ENCODE measurements around the gene NADK2.
"Not testable (repeated sequence)": the region's sequence is repeated elsewhere in the genome, so short reads cannot be mapped to it uniquely, and the experiment has no call there.

Gene NADK2

DNA sequence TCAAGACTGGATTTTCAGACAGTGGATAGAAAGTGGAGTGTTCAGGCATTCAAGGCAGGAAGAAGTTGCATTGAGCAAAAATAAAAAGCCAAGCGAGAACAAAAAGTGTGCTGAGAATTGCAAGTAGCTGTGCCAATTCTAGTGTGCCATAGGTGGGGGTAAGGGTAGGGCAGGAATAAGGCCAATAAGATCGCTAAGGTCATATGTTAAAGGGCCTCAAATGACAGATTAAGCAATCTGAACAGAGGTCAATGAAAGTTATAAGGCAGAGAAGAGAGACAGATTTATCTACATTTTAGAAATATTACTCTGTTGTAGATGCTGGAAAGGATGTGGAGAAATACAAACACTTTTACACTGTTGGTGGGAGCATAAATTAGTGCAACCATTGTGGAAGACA lies 36.4 kb downstream of the NADK2 start:
- no peak for DNase-seq

- no peak for DNase-seq
Observed at GRCh38 chr5:36202521-36202961, 39.2 kb downstream of the NADK2 start.

- DNase-seq: no peak
Observed at GRCh38 chr5:36200513-36200912, 41.2 kb downstream of the NADK2 start.

- DNase-seq: no peak
Observed at GRCh38 chr5:36199620-36200019, 42.1 kb downstream of the NADK2 start.

DNA sequence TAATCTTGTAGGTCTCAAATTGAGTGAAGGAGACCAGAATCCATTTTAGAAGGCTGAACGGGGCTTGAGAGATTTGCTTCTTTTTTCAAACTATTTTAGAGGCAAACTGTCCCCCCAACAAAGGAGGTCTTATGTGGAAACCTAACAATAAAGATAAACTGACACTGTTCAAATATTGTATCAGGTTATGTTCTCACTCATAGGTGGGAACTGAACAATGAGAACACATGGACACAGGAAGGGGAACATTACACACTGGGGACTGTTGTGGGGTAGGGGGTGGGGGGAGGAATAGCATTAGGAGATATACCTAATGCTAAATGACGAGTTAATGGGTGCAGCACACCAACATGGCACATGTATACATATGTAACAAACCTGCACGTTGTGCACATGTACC lies 42.9 kb downstream of the NADK2 start:
- not testable (repeated sequence) for DNase-seq

DNA sequence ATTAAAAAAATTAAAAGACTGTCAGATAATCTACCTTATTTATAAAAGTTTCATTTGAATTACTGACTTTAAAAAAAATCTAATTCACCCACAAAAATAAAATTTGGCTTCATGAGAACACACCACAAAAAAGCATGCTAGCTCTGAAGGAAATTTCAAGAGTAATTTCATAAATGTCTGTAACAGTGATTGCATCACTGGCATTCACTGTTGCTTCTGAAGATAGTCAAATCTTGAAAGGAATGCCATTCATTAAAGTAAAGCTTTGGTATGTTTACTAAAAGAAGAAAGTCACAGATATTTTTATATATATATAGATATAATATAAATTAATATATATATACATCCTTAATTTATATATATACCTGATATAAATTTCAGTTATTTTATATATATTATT lies 43.4 kb downstream of the NADK2 start:
- DNase-seq: no peak

DNA sequence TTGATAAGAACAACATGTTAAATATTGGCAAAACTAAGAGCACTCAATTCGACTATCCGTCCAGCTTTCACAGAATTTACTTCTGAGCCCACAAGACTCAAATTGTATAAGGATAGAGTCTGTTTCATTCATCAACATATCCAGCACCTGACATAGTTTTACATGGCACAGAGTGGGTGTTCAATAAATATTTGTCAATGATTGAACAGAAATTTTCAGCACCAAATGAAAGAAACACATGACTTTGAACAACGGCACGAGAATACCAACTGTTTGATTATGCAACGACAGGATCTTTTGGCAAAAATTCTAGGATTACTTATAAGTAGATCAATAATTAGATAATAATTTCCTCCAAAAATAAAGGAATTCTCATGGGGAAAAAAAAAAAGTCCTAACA lies 48.0 kb downstream of the NADK2 start:
- no peak for DNase-seq

GRCh38 chr5:36184408-36184807 lies 57.3 kb downstream of the NADK2 start:
- DNase-seq: not testable (repeated sequence)

GRCh38 chr5:36181774-36182173 lies 60.0 kb downstream of the NADK2 start:
- DNase-seq: no peak

DNA sequence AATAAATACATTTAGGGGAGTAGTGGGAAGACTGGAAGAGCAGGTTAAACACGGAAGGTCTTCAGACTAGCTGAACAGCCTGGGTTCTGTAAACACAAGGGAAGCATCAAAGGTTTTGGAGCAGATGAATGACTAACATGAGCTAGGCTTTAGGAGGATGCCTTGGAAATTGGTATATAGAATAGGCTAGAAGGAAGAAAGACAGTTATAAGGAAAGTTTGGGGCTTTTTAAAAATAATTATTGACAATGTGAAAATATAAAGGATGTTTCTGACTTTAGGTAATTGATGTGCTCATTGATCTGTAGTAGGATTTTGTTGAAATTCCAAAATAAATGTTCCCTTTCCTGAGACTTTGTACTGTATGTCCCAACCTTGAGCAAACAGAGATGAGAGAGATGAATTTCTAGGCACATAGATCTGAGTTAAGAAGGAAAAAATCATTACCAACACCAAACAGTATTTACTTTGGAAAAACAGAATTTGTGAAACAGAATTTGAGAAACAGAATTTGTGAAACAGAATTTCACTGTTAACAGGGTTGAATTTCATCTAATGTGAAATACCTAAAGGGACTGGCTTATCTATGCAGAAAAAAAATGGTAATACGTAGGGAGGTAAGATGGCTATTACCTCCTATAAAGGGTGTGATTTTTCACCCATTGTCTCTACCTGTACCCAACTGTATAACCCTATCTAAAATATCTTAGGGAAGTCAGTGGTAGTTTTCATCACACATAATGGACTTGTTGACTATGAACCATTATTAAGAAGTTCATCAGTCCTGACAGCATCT lies 61.0 kb downstream of the NADK2 start:
- no peak for DNase-seq

GRCh38 chr5:36179950-36180349 lies 61.8 kb downstream of the NADK2 start:
- no peak for DNase-seq

DNA sequence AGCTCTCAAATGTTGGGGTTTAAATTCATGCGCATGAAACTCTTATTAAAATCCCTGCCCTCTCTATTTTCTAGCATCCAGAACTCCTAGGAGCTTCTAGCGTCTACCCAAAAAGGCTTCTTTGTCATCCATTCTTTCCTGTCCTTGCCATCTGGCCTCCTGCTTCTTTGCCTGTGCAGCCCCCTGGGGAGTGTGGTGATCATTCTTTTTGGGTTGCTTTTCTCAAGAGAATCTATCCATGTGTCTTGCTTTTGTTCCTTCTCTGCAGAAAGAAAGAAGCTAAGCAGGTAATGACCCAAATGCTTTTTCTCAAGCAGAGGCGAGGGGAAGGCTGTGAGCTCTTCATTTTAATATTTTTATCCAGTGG lies 63.2 kb downstream of the NADK2 start:
- no peak for DNase-seq

DNA sequence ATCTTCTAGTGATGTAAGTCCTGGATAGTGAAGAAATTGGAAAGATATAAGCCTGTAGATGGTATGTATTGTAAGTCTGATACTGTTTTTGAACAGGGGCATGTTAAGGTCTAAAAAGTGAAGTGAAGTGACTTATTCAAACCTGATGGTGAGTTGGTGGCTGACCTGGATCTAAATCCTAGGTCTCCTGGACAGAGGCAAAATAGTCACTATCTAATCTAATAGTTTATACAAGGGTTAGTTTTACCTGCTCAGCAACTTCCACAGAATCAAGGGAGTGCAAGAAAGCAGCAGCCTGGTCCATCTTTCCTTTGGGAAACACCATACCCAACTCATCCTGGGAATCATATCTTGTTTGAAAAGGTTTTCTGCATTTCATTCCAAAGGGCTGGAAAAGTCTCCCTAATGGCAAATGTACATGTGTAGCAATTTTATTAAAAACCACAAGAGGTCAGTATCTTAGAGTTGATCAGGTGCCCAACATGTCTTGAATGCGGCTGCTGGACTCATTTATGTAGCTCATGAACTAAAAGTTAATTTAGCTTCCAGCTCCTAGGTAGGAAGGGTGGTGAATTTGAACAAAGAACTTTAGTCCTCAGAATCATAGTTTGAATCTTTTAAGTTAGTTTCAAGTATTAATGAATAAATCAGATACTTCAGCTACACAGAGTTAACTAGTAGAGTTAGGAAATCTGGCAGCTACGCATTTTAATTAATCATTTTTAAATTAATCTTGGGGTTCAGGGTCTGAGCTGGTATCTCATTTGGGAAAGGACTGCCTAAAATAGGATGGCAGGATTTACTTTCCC lies 63.8 kb downstream of the NADK2 start:
- DNase-seq: peak; percentile 9 to 30

DNA sequence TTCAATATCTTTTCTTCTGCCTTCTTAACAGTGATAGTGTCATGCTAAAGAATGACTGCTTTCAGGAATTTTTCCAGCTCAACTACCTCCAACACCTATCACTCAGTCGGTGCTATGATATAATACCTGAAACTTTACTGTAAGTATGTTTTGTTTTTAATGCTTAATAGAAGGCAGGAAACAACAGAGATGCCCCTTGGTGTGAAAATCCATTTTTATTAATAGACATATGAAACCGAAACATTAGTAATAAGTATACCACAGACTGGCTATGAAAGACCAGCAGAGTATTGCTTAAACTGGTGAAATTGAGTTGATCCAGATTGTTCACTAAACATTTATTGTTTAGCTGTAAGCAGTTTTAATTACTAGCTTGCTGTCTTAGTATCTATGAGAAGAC lies 64.6 kb downstream of the NADK2 start:
- no peak for DNase-seq

- no peak for DNase-seq
Observed at GRCh38 chr5:36175043-36175442, 66.7 kb downstream of the NADK2 start.

- no peak for DNase-seq
Observed at GRCh38 chr5:36174119-36174518, 67.6 kb downstream of the NADK2 start.

- DNase-seq: no peak
Observed at GRCh38 chr5:36173426-36173825, 68.3 kb downstream of the NADK2 start.

GRCh38 chr5:36172599-36172998 lies 69.1 kb downstream of the NADK2 start:
- no peak for DNase-seq

DNA sequence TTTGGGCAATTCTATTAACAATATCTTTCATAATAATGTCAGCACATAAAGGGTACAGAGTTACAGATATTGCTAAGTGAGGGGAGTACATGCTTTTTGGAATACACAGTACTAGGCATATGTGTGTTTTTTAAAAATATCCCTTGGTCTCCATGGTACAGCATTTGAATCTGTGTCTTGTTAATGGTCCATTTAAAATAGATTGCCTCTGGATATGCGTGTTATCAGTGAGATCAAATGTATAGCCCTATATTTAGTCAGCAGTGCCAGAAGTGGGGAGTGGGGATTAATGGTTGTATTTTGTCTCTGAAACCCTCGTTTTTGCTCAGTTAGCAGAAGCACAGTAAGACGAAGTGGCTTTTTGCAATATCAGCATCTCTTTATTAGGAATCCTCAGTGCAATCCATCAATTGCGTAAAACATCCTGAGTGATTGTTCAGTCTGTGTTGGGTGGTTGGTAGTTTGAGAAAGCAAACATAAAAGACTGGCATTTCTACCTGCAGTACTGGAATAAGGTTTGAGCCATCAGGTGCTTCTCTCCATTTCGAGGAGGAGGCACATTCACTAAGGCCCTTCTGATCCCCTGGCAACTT lies 70.8 kb downstream of the NADK2 start:
- DNase-seq: no peak

GRCh38 chr5:36168737-36169136 lies 73.0 kb downstream of the NADK2 start:
- DNase-seq: no peak

- DNase-seq: no peak
Observed at GRCh38 chr5:36164461-36164860, 77.3 kb downstream of the NADK2 start.

- DNase-seq: no peak
Observed at GRCh38 chr5:36162810-36163486, 78.8 kb downstream of the NADK2 start.

DNA sequence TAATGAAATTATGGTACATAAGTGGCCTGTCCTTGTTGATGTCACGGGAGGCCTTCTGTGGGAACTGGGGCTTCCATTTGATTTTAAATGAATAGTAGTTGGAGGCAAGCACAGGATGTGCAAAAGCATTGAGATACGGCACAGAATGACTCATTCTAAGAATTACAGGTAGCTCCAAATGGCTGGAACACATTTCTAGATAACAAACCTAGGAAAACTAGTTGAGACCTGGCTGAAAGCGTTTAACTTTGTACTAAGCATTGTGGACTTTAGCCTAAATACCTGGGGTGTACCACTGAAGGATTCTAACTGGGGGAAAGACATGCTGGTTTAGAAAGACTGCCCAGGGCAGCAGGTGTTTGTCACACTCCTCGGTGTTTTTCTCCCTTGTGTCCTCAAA lies 80.4 kb downstream of the NADK2 start:
- no peak for DNase-seq

Measured in inflammatory macrophage treated with lipopolysaccharide for 1 hour (primary cell).